DMS 273 treated with DMSO at 0.1 percent for 48 hours (cell line): Measurements from ENCODE around the gene NXPH4.

Experiments used
- DNase-seq: peaks from one replicate; lab custom pipeline; 2025; lab: John Stamatoyannopoulos, UW

Gene NXPH4

DNA sequence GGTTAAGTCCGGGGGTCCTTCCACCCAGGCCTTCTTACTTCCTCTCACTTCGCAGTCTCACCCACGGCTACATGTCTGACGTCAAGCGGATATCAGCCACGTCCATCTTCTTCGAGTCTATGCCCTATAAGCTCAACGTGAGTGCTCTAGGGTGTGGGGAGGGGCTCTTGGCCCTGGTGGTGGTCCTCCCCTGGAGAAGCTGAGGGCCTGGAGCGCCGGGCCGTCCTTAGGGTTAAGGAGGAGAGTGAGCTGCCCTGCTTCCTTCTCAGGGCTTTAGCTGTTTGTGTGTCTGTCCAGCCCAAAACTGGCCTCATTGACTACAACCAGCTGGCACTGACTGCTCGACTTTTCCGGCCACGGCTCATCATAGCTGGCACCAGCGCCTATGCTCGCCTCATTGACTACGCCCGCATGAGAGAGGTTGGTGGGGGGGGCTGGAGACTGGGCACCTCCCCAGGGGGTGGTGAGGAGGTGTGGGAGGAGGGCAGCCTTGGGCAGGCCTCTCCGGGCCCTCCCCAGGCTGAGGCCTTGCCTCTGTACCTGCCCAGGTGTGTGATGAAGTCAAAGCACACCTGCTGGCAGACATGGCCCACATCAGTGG lies 15.7 kb downstream of the NXPH4 start:
- no peak for DNase-seq

DNA sequence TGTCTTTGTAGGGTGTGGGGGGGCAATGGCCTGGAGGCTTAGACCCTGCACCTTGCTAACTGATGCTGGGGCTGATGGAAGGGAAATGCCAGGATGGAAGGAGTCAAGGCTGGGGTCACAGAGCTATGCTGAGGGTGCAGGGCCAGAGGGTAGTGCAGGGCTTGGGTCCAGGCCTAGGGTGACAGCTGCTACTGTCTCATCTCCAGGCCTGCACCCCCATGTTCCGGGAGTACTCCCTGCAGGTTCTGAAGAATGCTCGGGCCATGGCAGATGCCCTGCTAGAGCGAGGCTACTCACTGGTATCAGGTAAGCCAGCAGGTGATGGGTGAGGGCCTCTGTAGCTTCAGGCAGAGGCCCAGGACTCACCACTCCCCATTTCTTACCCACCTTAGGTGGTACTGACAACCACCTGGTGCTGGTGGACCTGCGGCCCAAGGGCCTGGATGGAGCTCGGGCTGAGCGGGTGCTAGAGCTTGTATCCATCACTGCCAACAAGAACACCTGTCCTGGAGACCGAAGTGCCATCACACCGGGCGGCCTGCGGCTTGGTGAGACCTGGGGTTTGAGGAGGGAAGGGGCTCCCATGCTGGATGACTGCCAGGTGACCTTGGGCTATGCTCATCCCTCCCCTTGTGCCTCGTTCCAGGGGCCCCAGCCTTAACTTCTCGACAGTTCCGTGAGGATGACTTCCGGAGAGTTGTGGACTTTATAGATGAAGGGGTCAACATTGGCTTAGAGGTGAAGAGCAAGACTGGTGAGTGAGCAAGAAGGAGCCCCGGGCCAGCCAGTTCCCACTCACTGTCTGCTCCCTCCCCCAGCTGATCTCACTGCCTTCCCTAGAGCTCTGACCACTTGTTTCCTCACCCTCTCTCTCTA lies 17.0 kb downstream of the NXPH4 start:
- DNase-seq = no peak

GRCh38 chr12:57234233-57234570 lies 17.6 kb downstream of the NXPH4 start:
- DNase-seq = no peak

GRCh38 chr12:57234571-57235016 lies 18.0 kb downstream of the NXPH4 start:
- DNase-seq = no peak

DNA sequence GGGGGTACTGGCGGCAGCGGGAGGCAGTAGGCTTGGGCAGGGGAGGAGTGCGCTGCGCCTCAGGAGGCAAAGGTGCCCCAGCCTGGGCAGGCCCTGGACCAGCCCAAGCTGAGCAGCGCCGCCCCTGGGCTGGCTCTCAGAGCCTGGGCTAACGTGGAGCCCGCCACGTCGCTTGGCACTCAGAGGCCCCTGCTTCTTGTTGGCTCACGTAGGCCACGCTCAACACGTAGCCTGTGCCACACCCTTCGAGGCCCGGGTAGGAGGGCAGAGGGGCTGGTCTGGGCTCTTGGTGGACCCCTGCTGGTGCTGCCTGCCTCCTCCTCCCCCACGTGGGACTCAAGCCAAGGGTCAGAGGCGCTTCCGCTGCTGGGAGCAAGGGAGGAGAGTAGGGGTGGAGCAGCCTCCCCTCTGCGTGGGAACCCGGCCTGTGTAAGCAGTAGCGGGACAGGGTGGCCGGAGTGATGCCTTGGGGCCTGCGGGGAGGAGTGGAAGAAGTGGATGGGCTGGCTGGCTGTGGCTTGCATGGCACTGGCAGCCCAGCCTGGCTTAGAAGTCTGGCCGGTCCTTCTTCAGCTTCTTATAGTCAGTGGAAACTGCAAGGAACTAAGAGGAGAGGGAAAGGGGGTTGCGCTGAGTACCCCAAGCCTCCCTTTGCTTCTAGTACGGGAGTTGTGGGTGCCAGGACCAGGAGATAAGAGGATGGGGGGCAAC lies 18.6 kb downstream of the NXPH4 start:
- no peak for DNase-seq

DNA sequence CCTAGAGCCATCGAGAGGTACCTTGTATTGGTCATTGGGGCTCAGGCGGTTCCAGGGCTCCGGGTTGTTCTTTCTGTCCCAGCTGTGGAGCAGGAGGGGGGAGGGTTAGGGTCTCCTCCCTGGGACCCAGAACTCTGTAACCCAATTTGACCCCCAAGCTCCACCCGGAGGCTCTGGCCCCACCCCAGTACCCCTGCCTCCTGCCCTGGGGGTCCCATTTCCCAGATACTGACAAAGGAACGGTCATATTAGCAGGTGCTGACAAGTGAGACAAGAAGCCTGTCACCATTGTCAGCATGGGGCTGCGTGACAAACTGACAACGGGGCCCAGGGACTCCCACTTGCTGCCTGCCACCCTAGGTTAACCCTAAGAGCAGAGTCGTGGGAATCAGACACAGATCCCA lies 19.1 kb downstream of the NXPH4 start:
- no peak for DNase-seq

- DNase-seq = no peak
These were observed 19.8 kb downstream of the NXPH4 start for GRCh38 chr12:57236201-57236924.

GRCh38 chr12:57236925-57237595 lies 20.5 kb downstream of the NXPH4 start:
- DNase-seq = no peak

DNA sequence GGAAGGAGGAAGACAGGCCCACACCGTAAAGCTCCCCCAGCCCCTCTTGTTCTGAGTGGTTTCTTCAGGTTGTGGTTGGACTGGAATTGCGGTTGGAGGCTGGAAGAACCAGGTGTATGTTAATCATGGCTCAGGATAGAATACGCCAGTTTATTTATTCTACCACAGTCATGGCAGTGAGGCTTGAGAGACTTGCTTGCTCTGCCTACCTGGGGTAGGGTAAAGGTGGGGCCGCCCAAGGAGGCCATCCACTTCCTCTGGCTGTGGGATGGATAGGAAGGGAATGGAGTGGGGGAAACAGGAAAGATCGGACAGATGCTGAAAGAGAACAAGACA lies 21.0 kb downstream of the NXPH4 start:
- no peak for DNase-seq

DNA sequence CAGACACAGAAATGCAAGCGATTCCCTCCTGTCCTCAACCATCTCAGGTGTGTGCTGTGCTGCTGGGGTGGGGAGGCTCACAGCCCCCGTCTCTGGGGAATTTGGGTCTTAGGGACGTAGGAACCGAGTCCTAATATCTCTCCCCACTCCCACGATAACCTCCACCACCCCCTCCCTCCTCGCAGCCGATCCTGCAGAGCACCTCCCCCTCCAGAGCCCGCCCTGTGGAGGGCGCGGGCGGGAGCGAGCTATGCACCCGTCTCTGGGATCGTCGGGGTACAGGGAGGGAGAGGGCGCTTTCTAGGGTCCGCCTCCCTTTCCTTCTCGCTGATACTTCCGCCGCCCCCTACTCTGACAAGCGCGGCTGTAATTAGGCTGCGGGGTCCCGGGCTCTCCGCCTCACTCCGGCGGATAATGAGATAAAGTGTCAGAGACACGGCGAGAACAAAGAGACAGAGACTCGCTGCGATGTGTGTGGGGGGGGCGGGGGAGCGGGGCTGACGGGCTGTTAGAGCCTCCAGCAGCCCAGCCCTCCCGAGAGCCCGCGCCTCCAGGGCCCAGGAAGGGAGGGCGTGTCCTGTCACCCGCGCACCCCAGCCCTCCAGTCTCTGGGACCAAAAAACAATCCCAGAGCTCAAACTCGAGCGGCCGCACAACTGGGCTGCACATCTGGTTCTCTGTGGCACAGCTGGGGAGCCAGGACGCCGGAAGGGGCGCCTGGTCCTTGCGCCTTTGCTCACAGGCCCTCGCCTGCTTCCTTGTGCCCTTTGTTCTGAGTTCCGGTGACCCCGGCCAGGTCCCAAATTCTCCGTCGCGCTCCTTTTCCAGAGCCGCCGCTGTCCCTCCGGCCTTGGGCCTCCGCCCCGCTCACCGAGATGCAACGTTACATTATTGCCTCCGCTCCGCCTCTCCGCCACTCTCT lies 21.6 kb downstream of the NXPH4 start:
- no peak for DNase-seq

- peak; percentile 31 for DNase-seq
These were observed 22.4 kb downstream of the NXPH4 start for GRCh38 chr12:57238854-57239554.

DNA sequence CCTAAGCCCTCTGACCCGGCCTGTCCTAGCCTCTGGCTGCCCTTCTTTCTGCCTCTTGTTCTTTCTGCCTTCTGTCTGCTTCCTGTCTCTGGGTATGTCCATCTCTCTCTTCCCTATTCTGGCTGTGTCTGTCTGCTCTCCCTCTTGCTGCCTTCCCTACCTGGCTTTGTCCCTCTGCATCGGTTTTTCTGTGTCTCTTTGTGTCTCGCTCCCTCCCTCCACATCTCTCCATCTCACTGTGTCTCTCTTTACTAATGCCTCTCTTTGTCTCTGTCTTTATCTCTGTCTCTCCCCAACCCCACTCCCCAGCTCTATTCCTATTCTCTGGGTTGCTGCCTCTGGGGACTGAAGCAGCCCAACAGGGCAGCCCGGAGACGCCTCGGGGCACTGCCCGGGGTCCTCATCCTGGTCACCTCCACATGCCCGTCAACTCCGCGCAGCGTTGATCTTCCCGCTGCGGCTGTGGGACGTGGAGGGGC lies 23.0 kb downstream of the NXPH4 start:
- no peak for DNase-seq

DNA sequence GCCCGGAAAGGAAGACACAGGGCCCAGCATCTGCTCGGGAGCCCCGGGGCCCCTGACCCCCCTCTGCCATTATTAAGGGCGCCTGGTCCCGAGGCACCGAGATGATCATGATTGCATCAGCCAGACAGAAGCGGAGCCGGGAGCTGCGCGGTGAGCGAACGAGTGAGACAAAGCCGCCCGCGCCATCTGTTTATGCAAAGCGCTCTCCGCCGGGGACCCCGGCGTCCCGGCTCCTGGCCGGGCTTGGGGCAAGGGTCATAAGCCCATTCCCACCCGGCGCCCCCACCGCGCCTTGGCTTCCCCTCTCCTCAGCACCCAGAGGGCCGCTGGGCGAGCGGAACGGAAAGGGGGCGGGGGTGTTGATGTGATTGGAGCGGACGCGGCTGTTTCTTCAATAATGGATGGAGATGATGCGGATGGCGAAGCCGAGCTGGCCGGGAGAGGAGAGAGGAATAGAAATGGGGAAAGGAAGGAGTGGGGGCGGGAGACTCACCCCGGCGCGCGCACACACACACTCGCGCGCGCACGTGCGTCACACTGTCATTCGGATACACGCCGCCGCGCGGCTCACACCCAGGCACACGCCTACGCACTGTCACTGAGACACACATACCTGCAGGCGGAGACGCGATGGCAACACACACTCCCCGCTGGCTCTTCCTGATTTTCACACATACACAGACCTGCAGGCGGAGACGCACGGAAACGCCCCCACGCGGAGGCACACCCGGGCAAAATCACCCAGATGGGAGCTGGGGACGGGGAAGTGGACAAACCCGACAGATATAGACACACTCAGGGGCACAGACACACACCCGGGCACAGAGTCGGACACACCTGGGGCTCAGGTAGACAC lies 23.7 kb downstream of the NXPH4 start:
- DNase-seq = no peak

GRCh38 chr12:57240926-57241401 lies 24.4 kb downstream of the NXPH4 start:
- no peak for DNase-seq

DNA sequence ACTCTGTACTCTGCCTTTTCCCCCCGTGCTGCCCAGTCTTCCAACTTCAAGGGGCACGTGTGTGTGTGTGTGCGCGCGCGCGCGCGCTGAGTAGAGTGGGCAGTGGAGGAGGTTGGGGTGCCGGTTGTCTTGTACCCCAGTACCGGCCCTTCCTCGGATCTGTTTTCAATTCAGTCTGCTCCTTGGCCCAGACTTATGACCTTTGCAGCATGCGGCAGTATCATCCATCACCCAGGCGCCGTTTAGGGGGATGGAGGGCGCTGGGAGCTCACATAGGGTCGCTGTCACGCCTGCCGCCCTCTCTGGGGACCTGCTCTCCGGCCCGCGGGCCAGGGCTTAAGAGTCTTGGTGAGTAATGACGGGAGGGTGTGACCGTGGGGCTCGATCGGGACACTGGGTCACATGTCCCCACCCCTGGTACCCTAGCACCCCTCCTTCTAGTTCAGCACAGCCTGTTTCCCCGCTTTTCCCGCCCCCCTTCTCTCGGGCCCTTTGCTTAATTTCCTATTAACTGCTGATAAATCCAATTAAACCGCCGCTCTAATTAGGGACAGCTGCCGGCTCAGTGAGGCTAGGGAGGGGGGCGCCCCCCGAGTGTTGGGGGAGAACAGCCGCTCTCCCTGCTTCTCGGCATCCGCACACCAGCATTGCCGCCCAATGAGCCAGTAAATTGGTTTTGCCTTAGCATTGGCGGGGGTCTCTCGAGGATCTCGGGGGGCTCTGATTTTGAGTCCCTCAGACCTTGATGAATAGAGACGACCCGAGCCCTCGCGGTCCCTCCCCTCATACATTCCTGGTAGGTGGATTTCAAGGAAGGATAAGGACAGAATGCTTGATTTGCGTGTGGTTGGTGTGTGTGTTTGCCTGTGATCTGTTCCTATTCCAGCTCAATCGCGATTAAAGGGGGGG lies 25.1 kb downstream of the NXPH4 start:
- DNase-seq = no peak

GRCh38 chr12:57242329-57242690 lies 25.7 kb downstream of the NXPH4 start:
- peak; percentile 71 for DNase-seq

- DNase-seq = peak; percentile 71
These were observed 26.3 kb downstream of the NXPH4 start for GRCh38 chr12:57242691-57243454.
